PC-9 (cell line): ENCODE measurements around the gene CCDC92. TPM values are rescaled to one million over a fixed set of nuclear protein-coding genes. Genes with fewer than 3 reads are reported as not detected.

Experiments
- BruUV-seq: library from RNA; stranded (reverse); fragments of 400-500 nt; replicated peaks from 2 replicates; lab custom pipeline; 2021; lab: Mats Ljungman, UMichigan
- CTCF ChIA-PET: fragments of 300-600 bp; sonication (Branson Sonifier 250); formaldehyde crosslinking; loops from one replicate; lab custom pipeline; 2022; ENCODE audit warnings: antibody characterized with exemption; lab: Charles Lee
- POLR2A ChIA-PET: fragments of 300-600 bp; sonication (Branson Sonifier 250); formaldehyde crosslinking; loops from one replicate; lab custom pipeline; 2022; ENCODE audit warnings: antibody characterized with exemption; ENCODE audit not compliant: unreplicated experiment; lab: Charles Lee
- DNase-seq, 2 experiments: peaks; one replicate each; pipeline versions ENCODE4 v3.0.0 to v3.0.0-alpha.2; 2015 to 2022; ENCODE audit warnings: mixed read lengths in 1 of 2
- H2AFZ ChIP-seq: fragments of 200-600 bp; sonication (generic); 2 replicates; pipeline ENCODE4 v1.8.1; 2017; ENCODE audit warnings: antibody characterized with exemption
- H3F3A ChIP-seq: fragments of 200-600 bp; sonication (generic); 2 replicates; pipeline ENCODE4 v1.8.1; 2017; ENCODE audit warnings: antibody characterized with exemption, mild to moderate bottlenecking, low read depth; ENCODE audit not compliant: insufficient read depth
- H3K27ac ChIP-seq: fragments of 200-600 bp; sonication (generic); 2 replicates; pipeline ENCODE4 v1.6.1; 2016; ENCODE audit warnings: mixed run types
- H3K27me3 ChIP-seq: fragments of 200-600 bp; sonication (generic); 2 replicates; pipeline ENCODE4 v1.6.1; 2016; ENCODE audit warnings: low read depth, mixed run types; ENCODE audit not compliant: insufficient read depth
- H3K36me3 ChIP-seq: fragments of 200-600 bp; sonication (generic); 2 replicates; pipeline ENCODE4 v1.6.1; 2016; ENCODE audit warnings: low read depth, mixed run types
- H3K4me1 ChIP-seq: fragments of 200-600 bp; sonication (generic); replicated peaks from 2 replicates; pipeline ENCODE4 v1.6.1; 2016; ENCODE audit warnings: mixed run types; ENCODE audit not compliant: insufficient read depth
- H3K4me2 ChIP-seq: fragments of 200-600 bp; sonication (generic); 2 replicates; pipeline ENCODE4 v1.6.1; 2017; ENCODE audit warnings: mixed run types
- H3K4me3 ChIP-seq: fragments of 200-600 bp; sonication (generic); 2 replicates; pipeline ENCODE4 v1.6.1; 2016; ENCODE audit warnings: mixed run types
- H3K79me2 ChIP-seq: fragments of 200-600 bp; sonication (generic); 2 replicates; pipeline ENCODE4 v1.6.1; 2017; ENCODE audit warnings: low read depth, mixed run types
- H3K9me2 ChIP-seq: fragments of 200-600 bp; sonication (generic); 2 replicates; pipeline ENCODE4 v1.8.1; 2017; ENCODE audit warnings: mild to moderate bottlenecking; ENCODE audit not compliant: insufficient read depth
- H3K9me3 ChIP-seq: fragments of 200-600 bp; sonication (generic); 2 replicates; pipeline ENCODE4 v1.8.1; 2016; ENCODE audit warnings: low read depth; ENCODE audit not compliant: insufficient read depth
- H4K20me1 ChIP-seq: fragments of 200-600 bp; sonication (generic); 2 replicates; pipeline ENCODE4 v1.8.1; 2017; ENCODE audit not compliant: insufficient read depth
- EZH2 ChIP-seq: fragments of 200-600 bp; sonication (generic); IDR thresholded peaks from 2 replicates; pipeline ENCODE4 v1.8.0; 2017; ENCODE audit warnings: antibody characterized with exemption, low read depth
- intact Hi-C: fragments of 100-400 bp; cut with micrococcal nuclease; formaldehyde crosslinking; loops from one replicate; pipeline ENCODE4 v1.10.0; 2022; ENCODE audit not compliant: unreplicated experiment
- total RNA-seq: library from RNA; stranded (reverse); gene quantifications from 2 replicates; pipeline ENCODE4 v1.2.3, GENCODE V29; 2021
- TF ChIP-seq, protein P1 (sequence below): fragments of 200-600 bp; sonication (generic); conservative IDR thresholded peaks from 2 replicates; pipeline ENCODE4 v1.6.1; 2017; ENCODE audit warnings: mixed run types, antibody characterized with exemption, mild to moderate bottlenecking, moderate library complexity

Gene CCDC92
- total RNA-seq, 1 experiment from 2014 or later: 28.0 TPM

DNA sequence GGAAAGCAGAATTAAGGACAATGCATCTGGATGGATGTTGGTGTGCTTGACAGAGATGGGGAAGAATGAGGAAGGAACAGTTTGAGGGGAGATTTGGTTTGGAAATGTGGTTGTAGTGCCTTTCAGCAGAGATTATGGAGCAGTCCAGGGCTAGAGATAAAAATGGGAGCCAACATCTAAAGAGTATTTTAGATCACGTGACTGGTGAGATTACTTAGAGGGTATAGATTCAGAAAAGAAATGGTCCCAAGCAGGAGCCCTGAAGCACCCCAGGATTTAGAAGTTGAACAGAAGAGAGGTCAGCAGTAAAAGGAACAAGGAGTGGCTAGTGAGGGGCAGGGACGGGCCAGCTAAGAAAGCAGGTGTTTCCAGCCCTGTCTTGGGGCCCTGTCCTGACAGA, 30.0 kb upstream of the CCDC92 start:
- H3K36me3 ChIP-seq: peaks cover 5% of the 10 kb centered on the region; the same call in 1 of the 2 replicates
- intact Hi-C loops: no loop called here
- POLR2A ChIA-PET: no interaction called here
- no peaks in the 10 kb centered on the region for H3F3A ChIP-seq
- peaks cover 4% of the 10 kb centered on the region for H4K20me1 ChIP-seq
- no peaks in the 10 kb centered on the region for H3K4me1 ChIP-seq
- BruUV-seq: no TSS peak
- no peak overlapping the region for H3K27ac ChIP-seq
- no peak overlapping the region for H2AFZ ChIP-seq
- no peak overlapping the region for H3K4me2 ChIP-seq
- no peak for TF ChIP-seq EZH2
- TF ChIP-seq, protein P1, sequence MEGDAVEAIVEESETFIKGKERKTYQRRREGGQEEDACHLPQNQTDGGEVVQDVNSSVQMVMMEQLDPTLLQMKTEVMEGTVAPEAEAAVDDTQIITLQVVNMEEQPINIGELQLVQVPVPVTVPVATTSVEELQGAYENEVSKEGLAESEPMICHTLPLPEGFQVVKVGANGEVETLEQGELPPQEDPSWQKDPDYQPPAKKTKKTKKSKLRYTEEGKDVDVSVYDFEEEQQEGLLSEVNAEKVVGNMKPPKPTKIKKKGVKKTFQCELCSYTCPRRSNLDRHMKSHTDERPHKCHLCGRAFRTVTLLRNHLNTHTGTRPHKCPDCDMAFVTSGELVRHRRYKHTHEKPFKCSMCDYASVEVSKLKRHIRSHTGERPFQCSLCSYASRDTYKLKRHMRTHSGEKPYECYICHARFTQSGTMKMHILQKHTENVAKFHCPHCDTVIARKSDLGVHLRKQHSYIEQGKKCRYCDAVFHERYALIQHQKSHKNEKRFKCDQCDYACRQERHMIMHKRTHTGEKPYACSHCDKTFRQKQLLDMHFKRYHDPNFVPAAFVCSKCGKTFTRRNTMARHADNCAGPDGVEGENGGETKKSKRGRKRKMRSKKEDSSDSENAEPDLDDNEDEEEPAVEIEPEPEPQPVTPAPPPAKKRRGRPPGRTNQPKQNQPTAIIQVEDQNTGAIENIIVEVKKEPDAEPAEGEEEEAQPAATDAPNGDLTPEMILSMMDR: no peak
- H3K4me3 ChIP-seq: no peak overlapping the region
- CTCF ChIA-PET: no interaction called here
- DNase-seq: no peak
- H3K27me3 ChIP-seq: no peaks in the 10 kb centered on the region
- H3K79me2 ChIP-seq: no peaks in the 10 kb centered on the region
- H3K9me3 ChIP-seq: no peaks in the 10 kb centered on the region
- H3K9me2 ChIP-seq: no peaks in the 10 kb centered on the region

DNA sequence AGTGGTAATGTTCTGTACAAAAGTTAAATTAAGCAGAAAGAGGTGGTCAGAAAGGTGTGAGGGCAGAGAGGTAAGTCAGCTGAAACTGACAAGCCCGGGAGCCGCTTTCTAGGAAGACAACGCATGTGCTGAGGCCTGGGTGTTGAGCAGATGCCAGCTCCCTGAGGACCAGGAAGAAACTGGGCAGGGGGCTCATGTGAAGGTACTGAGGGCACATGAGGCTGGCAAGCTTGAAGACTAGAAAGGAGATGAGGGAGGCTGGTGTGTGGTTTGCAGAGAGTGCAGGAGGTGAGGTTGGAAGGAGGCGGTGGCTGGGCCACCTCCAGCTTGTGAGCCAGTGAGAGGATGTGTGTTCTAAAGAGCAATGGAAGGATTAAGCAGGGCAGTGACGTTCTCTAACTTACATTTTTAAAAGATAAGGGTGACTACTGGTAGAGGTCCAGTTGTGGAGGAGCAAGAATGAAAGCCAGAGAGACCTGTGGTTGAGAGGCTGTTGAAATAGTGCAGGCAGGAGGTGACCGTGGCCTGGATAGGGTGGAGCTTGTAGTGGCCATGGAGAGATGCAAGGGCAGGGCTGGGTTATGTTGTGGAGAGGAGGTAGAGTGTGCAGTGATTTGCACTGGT, 29.5 kb upstream of the CCDC92 start:
- DNase-seq: no peak
- Histone ChIP-seq H3K27me3 (no peaks in the 10 kb centered on the region), H2AFZ (no peak overlapping the region), H3K79me2 (no peaks in the 10 kb centered on the region), H3K4me1 (no peaks in the 10 kb centered on the region), H3K9me2 (no peaks in the 10 kb centered on the region), H4K20me1 (peaks cover 4% of the 10 kb centered on the region), H3K4me3 (no peak overlapping the region), H3K36me3 (peaks cover 5% of the 10 kb centered on the region; the same call in 1 of the 2 replicates), H3K9me3 (no peaks in the 10 kb centered on the region), H3K4me2 (no peak overlapping the region), H3K27ac (no peak overlapping the region), H3F3A (no peaks in the 10 kb centered on the region)
- intact Hi-C loops: no loop called here
- TF ChIP-seq, protein P1: no peak
- no peak for TF ChIP-seq EZH2
- no TSS peak for BruUV-seq
- POLR2A ChIA-PET: no interaction called here
- CTCF ChIA-PET: no interaction called here

DNA sequence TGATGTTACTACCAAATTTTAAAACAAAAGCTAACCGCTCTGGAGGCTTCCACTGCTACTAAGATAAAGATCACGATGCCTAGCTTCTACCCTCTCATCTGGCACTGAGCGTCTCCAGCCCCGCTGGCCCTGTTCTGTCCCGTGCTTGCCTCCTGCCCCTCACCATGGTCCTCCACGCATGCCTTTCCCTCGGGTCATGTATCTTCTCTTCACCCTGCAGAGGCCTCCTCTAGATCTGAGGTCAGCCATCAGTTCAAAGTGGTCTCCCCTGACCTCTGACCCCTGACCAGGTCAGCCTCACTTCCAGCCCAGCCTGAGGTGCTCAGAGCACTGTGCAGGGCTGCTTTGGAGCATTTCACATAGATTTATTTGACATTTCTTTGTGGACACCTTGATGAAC, 28.7 kb upstream of the CCDC92 start:
- Histone ChIP-seq H3K27me3 (no peaks in the 10 kb centered on the region), H3K4me3 (no peak overlapping the region), H3K79me2 (no peaks in the 10 kb centered on the region), H3F3A (no peaks in the 10 kb centered on the region), H2AFZ (no peak overlapping the region), H3K4me1 (no peaks in the 10 kb centered on the region), H3K36me3 (peaks cover 5% of the 10 kb centered on the region; the same call in 1 of the 2 replicates), H4K20me1 (peaks cover 4% of the 10 kb centered on the region), H3K9me3 (no peaks in the 10 kb centered on the region), H3K4me2 (no peak overlapping the region), H3K27ac (no peak overlapping the region), H3K9me2 (no peaks in the 10 kb centered on the region)
- POLR2A ChIA-PET: interaction anchor here (0.6 kb wide), 1 partner anchor 128 kb away, joined by 10 read pairs; no protein-coding TSS in a partner anchor
- TF ChIP-seq EZH2: no peak
- TF ChIP-seq, protein P1: no peak
- no TSS peak for BruUV-seq
- DNase-seq: no peak
- CTCF ChIA-PET: no interaction called here
- intact Hi-C loops: no loop called here
